ENCODE data around the gene NQO1.

- TF ChIP-seq, protein P1, sequence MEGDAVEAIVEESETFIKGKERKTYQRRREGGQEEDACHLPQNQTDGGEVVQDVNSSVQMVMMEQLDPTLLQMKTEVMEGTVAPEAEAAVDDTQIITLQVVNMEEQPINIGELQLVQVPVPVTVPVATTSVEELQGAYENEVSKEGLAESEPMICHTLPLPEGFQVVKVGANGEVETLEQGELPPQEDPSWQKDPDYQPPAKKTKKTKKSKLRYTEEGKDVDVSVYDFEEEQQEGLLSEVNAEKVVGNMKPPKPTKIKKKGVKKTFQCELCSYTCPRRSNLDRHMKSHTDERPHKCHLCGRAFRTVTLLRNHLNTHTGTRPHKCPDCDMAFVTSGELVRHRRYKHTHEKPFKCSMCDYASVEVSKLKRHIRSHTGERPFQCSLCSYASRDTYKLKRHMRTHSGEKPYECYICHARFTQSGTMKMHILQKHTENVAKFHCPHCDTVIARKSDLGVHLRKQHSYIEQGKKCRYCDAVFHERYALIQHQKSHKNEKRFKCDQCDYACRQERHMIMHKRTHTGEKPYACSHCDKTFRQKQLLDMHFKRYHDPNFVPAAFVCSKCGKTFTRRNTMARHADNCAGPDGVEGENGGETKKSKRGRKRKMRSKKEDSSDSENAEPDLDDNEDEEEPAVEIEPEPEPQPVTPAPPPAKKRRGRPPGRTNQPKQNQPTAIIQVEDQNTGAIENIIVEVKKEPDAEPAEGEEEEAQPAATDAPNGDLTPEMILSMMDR (tag by site-specific recombination; IDR thresholded peaks at IDR 0.05) = no peak
- TF ChIP-seq TSHZ1 (tag by site-specific recombination; IDR thresholded peaks at IDR 0.05; ENCODE audit: borderline replicate concordance) (no peak), ZNF76 (tag by site-specific recombination; IDR thresholded peaks at IDR 0.05; ENCODE audit: borderline replicate concordance, low read depth) (no peak), KLF16 (tag by site-specific recombination; IDR thresholded peaks at IDR 0.05) (no peak), ZNF549 (tag by site-specific recombination; IDR thresholded peaks at IDR 0.05) (no peak), SP2 (tag by site-specific recombination; IDR thresholded peaks at IDR 0.05) (no peak), MYNN (tag by site-specific recombination; IDR thresholded peaks at IDR 0.05; ENCODE audit: borderline replicate concordance) (no peak), ZNF426 (tag by site-specific recombination; IDR thresholded peaks at IDR 0.05) (no peak), ZBTB48 (tag by site-specific recombination; IDR thresholded peaks at IDR 0.05) (no peak), ZNF274 (IDR thresholded peaks at IDR 0.05; ENCODE audit: low read length) (no peak), ZNF274 (tag by site-specific recombination; IDR thresholded peaks at IDR 0.05; ENCODE audit: borderline replicate concordance) (no peak)
- TF ChIP-seq, protein P2, sequence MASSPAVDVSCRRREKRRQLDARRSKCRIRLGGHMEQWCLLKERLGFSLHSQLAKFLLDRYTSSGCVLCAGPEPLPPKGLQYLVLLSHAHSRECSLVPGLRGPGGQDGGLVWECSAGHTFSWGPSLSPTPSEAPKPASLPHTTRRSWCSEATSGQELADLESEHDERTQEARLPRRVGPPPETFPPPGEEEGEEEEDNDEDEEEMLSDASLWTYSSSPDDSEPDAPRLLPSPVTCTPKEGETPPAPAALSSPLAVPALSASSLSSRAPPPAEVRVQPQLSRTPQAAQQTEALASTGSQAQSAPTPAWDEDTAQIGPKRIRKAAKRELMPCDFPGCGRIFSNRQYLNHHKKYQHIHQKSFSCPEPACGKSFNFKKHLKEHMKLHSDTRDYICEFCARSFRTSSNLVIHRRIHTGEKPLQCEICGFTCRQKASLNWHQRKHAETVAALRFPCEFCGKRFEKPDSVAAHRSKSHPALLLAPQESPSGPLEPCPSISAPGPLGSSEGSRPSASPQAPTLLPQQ (tag by site-specific recombination; IDR thresholded peaks at IDR 0.05) = no peak
- TF ChIP-seq, protein P3, sequence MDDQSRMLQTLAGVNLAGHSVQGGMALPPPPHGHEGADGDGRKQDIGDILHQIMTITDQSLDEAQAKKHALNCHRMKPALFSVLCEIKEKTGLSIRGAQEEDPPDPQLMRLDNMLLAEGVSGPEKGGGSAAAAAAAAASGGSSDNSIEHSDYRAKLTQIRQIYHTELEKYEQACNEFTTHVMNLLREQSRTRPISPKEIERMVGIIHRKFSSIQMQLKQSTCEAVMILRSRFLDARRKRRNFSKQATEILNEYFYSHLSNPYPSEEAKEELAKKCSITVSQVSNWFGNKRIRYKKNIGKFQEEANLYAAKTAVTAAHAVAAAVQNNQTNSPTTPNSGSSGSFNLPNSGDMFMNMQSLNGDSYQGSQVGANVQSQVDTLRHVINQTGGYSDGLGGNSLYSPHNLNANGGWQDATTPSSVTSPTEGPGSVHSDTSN (CRISPR knock-in tag; IDR thresholded peaks at IDR 0.05) = no peak
Measured at GRCh38 chr16:69712277-69712676, 14.1 kb downstream of the NQO1 start.

Measured in HEK293 (cell line).